ENCODE results near the gene CEACAM16.
A peak's percentile ranks its signal among the peaks of the same experiment; 100 is the strongest.

Gene CEACAM16

GRCh38 chr19:44722131-44723121 is 23.5 kb downstream of the CEACAM16 start:
- Histone ChIP-seq H3K27me3 (ENCODE audit: control insufficient read depth, insufficient read depth, low read length) (no peaks in the 10 kb centered on the region), H3K4me1 (ENCODE audit: control insufficient read depth, insufficient read depth, low read length) (peaks cover 7% of the 10 kb centered on the region), H3K36me3 (ENCODE audit: control insufficient read depth, insufficient read depth, low read length) (no peaks in the 10 kb centered on the region), H3K4me3 (ENCODE audit: low read depth, low read length) (no peak overlapping the region), H3K9me3 (ENCODE audit: control insufficient read depth, insufficient read depth, low read length) (no peaks in the 10 kb centered on the region), H3K9ac (ENCODE audit: low read depth, low read length) (no peak overlapping the region)

- Histone ChIP-seq H3K9ac (ENCODE audit: low read depth, low read length) (peak overlapping the region; percentile 24), H3K36me3 (ENCODE audit: control insufficient read depth, insufficient read depth, low read length) (no peaks in the 10 kb centered on the region), H3K4me1 (ENCODE audit: control insufficient read depth, insufficient read depth, low read length) (peaks cover 7% of the 10 kb centered on the region), H3K27me3 (ENCODE audit: control insufficient read depth, insufficient read depth, low read length) (no peaks in the 10 kb centered on the region), H3K9me3 (ENCODE audit: control insufficient read depth, insufficient read depth, low read length) (no peaks in the 10 kb centered on the region), H3K4me3 (ENCODE audit: low read depth, low read length) (no peak overlapping the region)
These were observed 24.5 kb downstream of the CEACAM16 start for GRCh38 chr19:44723299-44723951.

- no peak overlapping the region for H3K4me3 ChIP-seq (ENCODE audit: low read depth, low read length)
- peak overlapping the region; percentile 24 for H3K9ac ChIP-seq (ENCODE audit: low read depth, low read length)
- H3K9me3 ChIP-seq (ENCODE audit: control insufficient read depth, insufficient read depth, low read length) = no peaks in the 10 kb centered on the region
- H3K27me3 ChIP-seq (ENCODE audit: control insufficient read depth, insufficient read depth, low read length) = no peaks in the 10 kb centered on the region
- H3K4me1 ChIP-seq (ENCODE audit: control insufficient read depth, insufficient read depth, low read length) = peaks cover 6% of the 10 kb centered on the region
- no peaks in the 10 kb centered on the region for H3K36me3 ChIP-seq (ENCODE audit: control insufficient read depth, insufficient read depth, low read length)
These were observed 25.0 kb downstream of the CEACAM16 start for GRCh38 chr19:44723952-44724319.

- H3K36me3 ChIP-seq (ENCODE audit: control insufficient read depth, insufficient read depth, low read length) = no peaks in the 10 kb centered on the region
- no peak overlapping the region for H3K9ac ChIP-seq (ENCODE audit: low read depth, low read length)
- no peaks in the 10 kb centered on the region for H3K27me3 ChIP-seq (ENCODE audit: control insufficient read depth, insufficient read depth, low read length)
- no peak overlapping the region for H3K4me3 ChIP-seq (ENCODE audit: low read depth, low read length)
- H3K4me1 ChIP-seq (ENCODE audit: control insufficient read depth, insufficient read depth, low read length) = peaks cover 4% of the 10 kb centered on the region
- no peaks in the 10 kb centered on the region for H3K9me3 ChIP-seq (ENCODE audit: control insufficient read depth, insufficient read depth, low read length)
These were observed 26.3 kb downstream of the CEACAM16 start for GRCh38 chr19:44725251-44725650.

- H3K4me1 ChIP-seq (ENCODE audit: control insufficient read depth, insufficient read depth, low read length) = peaks cover 4% of the 10 kb centered on the region
- no peaks in the 10 kb centered on the region for H3K27me3 ChIP-seq (ENCODE audit: control insufficient read depth, insufficient read depth, low read length)
- H3K9me3 ChIP-seq (ENCODE audit: control insufficient read depth, insufficient read depth, low read length) = no peaks in the 10 kb centered on the region
- no peak overlapping the region for H3K4me3 ChIP-seq (ENCODE audit: low read depth, low read length)
- H3K9ac ChIP-seq (ENCODE audit: low read depth, low read length) = no peak overlapping the region
- no peaks in the 10 kb centered on the region for H3K36me3 ChIP-seq (ENCODE audit: control insufficient read depth, insufficient read depth, low read length)
These were observed 26.7 kb downstream of the CEACAM16 start for GRCh38 chr19:44725684-44726083.

- Histone ChIP-seq H3K4me3 (ENCODE audit: low read depth, low read length) (no peak overlapping the region), H3K27me3 (ENCODE audit: control insufficient read depth, insufficient read depth, low read length) (no peaks in the 10 kb centered on the region), H3K9me3 (ENCODE audit: control insufficient read depth, insufficient read depth, low read length) (no peaks in the 10 kb centered on the region), H3K9ac (ENCODE audit: low read depth, low read length) (no peak overlapping the region), H3K4me1 (ENCODE audit: control insufficient read depth, insufficient read depth, low read length) (peaks cover 4% of the 10 kb centered on the region), H3K36me3 (ENCODE audit: control insufficient read depth, insufficient read depth, low read length) (no peaks in the 10 kb centered on the region)
These were observed 27.5 kb downstream of the CEACAM16 start for GRCh38 chr19:44726465-44726864.

- H3K4me1 ChIP-seq (ENCODE audit: control insufficient read depth, insufficient read depth, low read length) = peaks cover 4% of the 10 kb centered on the region
- no peaks in the 10 kb centered on the region for H3K9me3 ChIP-seq (ENCODE audit: control insufficient read depth, insufficient read depth, low read length)
- H3K36me3 ChIP-seq (ENCODE audit: control insufficient read depth, insufficient read depth, low read length) = no peaks in the 10 kb centered on the region
- no peak overlapping the region for H3K4me3 ChIP-seq (ENCODE audit: low read depth, low read length)
- H3K9ac ChIP-seq (ENCODE audit: low read depth, low read length) = no peak overlapping the region
- H3K27me3 ChIP-seq (ENCODE audit: control insufficient read depth, insufficient read depth, low read length) = peaks cover 2% of the 10 kb centered on the region
These were observed 29.2 kb downstream of the CEACAM16 start for GRCh38 chr19:44728178-44728577.

GRCh38 chr19:44729516-44730033 is 30.6 kb downstream of the CEACAM16 start:
- no peak overlapping the region for H3K4me3 ChIP-seq (ENCODE audit: low read depth, low read length)
- peaks cover 4% of the 10 kb centered on the region for H3K4me1 ChIP-seq (ENCODE audit: control insufficient read depth, insufficient read depth, low read length)
- H3K36me3 ChIP-seq (ENCODE audit: control insufficient read depth, insufficient read depth, low read length) = no peaks in the 10 kb centered on the region
- H3K9me3 ChIP-seq (ENCODE audit: control insufficient read depth, insufficient read depth, low read length) = no peaks in the 10 kb centered on the region
- H3K27me3 ChIP-seq (ENCODE audit: control insufficient read depth, insufficient read depth, low read length) = peaks cover 2% of the 10 kb centered on the region
- H3K9ac ChIP-seq (ENCODE audit: low read depth, low read length) = no peak overlapping the region

GRCh38 chr19:44731081-44731480 is 32.1 kb downstream of the CEACAM16 start:
- Histone ChIP-seq H3K9ac (ENCODE audit: low read depth, low read length) (no peak overlapping the region), H3K36me3 (ENCODE audit: control insufficient read depth, insufficient read depth, low read length) (no peaks in the 10 kb centered on the region), H3K4me3 (ENCODE audit: low read depth, low read length) (no peak overlapping the region), H3K27me3 (ENCODE audit: control insufficient read depth, insufficient read depth, low read length) (peaks cover 5% of the 10 kb centered on the region), H3K9me3 (ENCODE audit: control insufficient read depth, insufficient read depth, low read length) (no peaks in the 10 kb centered on the region), H3K4me1 (ENCODE audit: control insufficient read depth, insufficient read depth, low read length) (no peaks in the 10 kb centered on the region)

GRCh38 chr19:44731622-44732021 is 32.7 kb downstream of the CEACAM16 start:
- H3K9me3 ChIP-seq (ENCODE audit: control insufficient read depth, insufficient read depth, low read length) = no peaks in the 10 kb centered on the region
- no peaks in the 10 kb centered on the region for H3K36me3 ChIP-seq (ENCODE audit: control insufficient read depth, insufficient read depth, low read length)
- H3K9ac ChIP-seq (ENCODE audit: low read depth, low read length) = no peak overlapping the region
- no peak overlapping the region for H3K4me3 ChIP-seq (ENCODE audit: low read depth, low read length)
- H3K4me1 ChIP-seq (ENCODE audit: control insufficient read depth, insufficient read depth, low read length) = no peaks in the 10 kb centered on the region
- peaks cover 5% of the 10 kb centered on the region for H3K27me3 ChIP-seq (ENCODE audit: control insufficient read depth, insufficient read depth, low read length)

GRCh38 chr19:44732235-44733014 is 33.5 kb downstream of the CEACAM16 start:
- Histone ChIP-seq H3K4me1 (ENCODE audit: control insufficient read depth, insufficient read depth, low read length) (no peaks in the 10 kb centered on the region), H3K9ac (ENCODE audit: low read depth, low read length) (no peak overlapping the region), H3K9me3 (ENCODE audit: control insufficient read depth, insufficient read depth, low read length) (no peaks in the 10 kb centered on the region), H3K4me3 (ENCODE audit: low read depth, low read length) (no peak overlapping the region), H3K36me3 (ENCODE audit: control insufficient read depth, insufficient read depth, low read length) (no peaks in the 10 kb centered on the region), H3K27me3 (ENCODE audit: control insufficient read depth, insufficient read depth, low read length) (peaks cover 5% of the 10 kb centered on the region)
